RWPE2 (cell line): Measurements from ENCODE around the gene IQGAP2.

ENCODE experiments used
- ATAC-seq: fragments of 200-7000 bp; cut with Tn5 transposase; 3 replicates; pipeline ENCODE4 v1.9.1; 2021; ENCODE audit warnings: low read depth
- DNase-seq: peaks from one replicate; pipeline ENCODE4 v3.0.0-alpha.2; 2020; ENCODE audit warnings: low spot score
- H3K27ac ChIP-seq: fragments of 450-650 bp; 2 replicates; pipeline ENCODE4 v1.5.1; 2017; ENCODE audit warnings: mild to moderate bottlenecking; ENCODE audit not compliant: poor library complexity, severe bottlenecking
- H3K27me3 ChIP-seq: fragments of 250-450 bp; sonication (Bioruptor Pico); 2 replicates; pipeline ENCODE4 v1.5.1; 2021; ENCODE audit warnings: mild to moderate bottlenecking, moderate library complexity; ENCODE audit not compliant: insufficient read depth, poor library complexity, severe bottlenecking
- H3K36me3 ChIP-seq: fragments of 250-450 bp; sonication (Bioruptor Pico); 2 replicates; pipeline ENCODE4 v1.5.1; 2020; ENCODE audit warnings: low read depth, mild to moderate bottlenecking, moderate library complexity
- H3K4me1 ChIP-seq: fragments of 250-450 bp; sonication (Bioruptor Pico); 2 replicates; pipeline ENCODE4 v1.5.1; 2021; ENCODE audit warnings: mild to moderate bottlenecking, moderate library complexity; ENCODE audit not compliant: insufficient read depth, poor library complexity, severe bottlenecking
- H3K4me3 ChIP-seq: fragments of 250-450 bp; sonication (Bioruptor Pico); 2 replicates; pipeline ENCODE4 v1.5.1; 2021; ENCODE audit warnings: mild to moderate bottlenecking, moderate library complexity; ENCODE audit not compliant: severe bottlenecking
- H3K9me3 ChIP-seq: fragments of 250-450 bp; sonication (Bioruptor Pico); 2 replicates; pipeline ENCODE4 v1.5.1; 2021; ENCODE audit warnings: mild to moderate bottlenecking, moderate library complexity; ENCODE audit not compliant: severe bottlenecking
- CTCF ChIP-seq: fragments of 450-650 bp; IDR thresholded peaks from one replicate; pipeline ENCODE4 v1.5.1; 2017; ENCODE audit warnings: mild to moderate bottlenecking, moderate library complexity; ENCODE audit not compliant: poor library complexity, severe bottlenecking

IQGAP2 gene

GRCh38 chr5:76443066-76443800, 40.1 kb downstream of the IQGAP2 start:
- no peak for TF ChIP-seq CTCF
- no peak for DNase-seq

GRCh38 chr5:76445063-76445462, 42.0 kb downstream of the IQGAP2 start:
- Histone ChIP-seq H3K9me3 (no peaks in the 10 kb centered on the region), H3K27ac (no peak overlapping the region), H3K27me3 (no peaks in the 10 kb centered on the region), H3K4me3 (no peak overlapping the region), H3K4me1 (no peaks in the 10 kb centered on the region), H3K36me3 (no peaks in the 10 kb centered on the region)
- ATAC-seq (no peak), DNase-seq (no peak)
- no peak for TF ChIP-seq CTCF

More at GRCh38 chr5:76443066-76443800, 40.1 kb downstream of the IQGAP2 start:
- Histone ChIP-seq H3K4me1 (no peaks in the 10 kb centered on the region), H3K36me3 (no peaks in the 10 kb centered on the region), H3K27ac (no peak overlapping the region), H3K9me3 (no peaks in the 10 kb centered on the region), H3K4me3 (no peak overlapping the region), H3K27me3 (no peaks in the 10 kb centered on the region)
- ATAC-seq: no peak

- TF ChIP-seq CTCF: no peak
- Histone ChIP-seq H3K27me3 (no peaks in the 10 kb centered on the region), H3K9me3 (no peaks in the 10 kb centered on the region), H3K27ac (no peak overlapping the region), H3K4me1 (no peaks in the 10 kb centered on the region), H3K36me3 (no peaks in the 10 kb centered on the region), H3K4me3 (no peak overlapping the region)
- ATAC-seq (no peak), DNase-seq (no peak)
Measured at GRCh38 chr5:76445830-76446229, 42.7 kb downstream of the IQGAP2 start.

- H3K4me3 ChIP-seq: no peak overlapping the region
- no peaks in the 10 kb centered on the region for H3K4me1 ChIP-seq
- no peak for TF ChIP-seq CTCF
- no peaks in the 10 kb centered on the region for H3K36me3 ChIP-seq
- H3K27ac ChIP-seq: no peak overlapping the region
- DNase-seq (no peak), ATAC-seq (no peak)
- H3K27me3 ChIP-seq: no peaks in the 10 kb centered on the region
- no peaks in the 10 kb centered on the region for H3K9me3 ChIP-seq
Measured at GRCh38 chr5:76446776-76447175, 43.7 kb downstream of the IQGAP2 start.

GRCh38 chr5:76449606-76450005, 46.5 kb downstream of the IQGAP2 start:
- ATAC-seq (no peak), DNase-seq (no peak)
- Histone ChIP-seq H3K36me3 (no peaks in the 10 kb centered on the region), H3K4me1 (no peaks in the 10 kb centered on the region), H3K9me3 (no peaks in the 10 kb centered on the region), H3K27me3 (no peaks in the 10 kb centered on the region), H3K27ac (no peak overlapping the region), H3K4me3 (no peak overlapping the region)
- TF ChIP-seq CTCF: no peak
